Activated naive CD8-positive, alpha-beta T cell treated with anti-CD3 and anti-CD28 coated beads, Interleukin-2, amount 50 U/mL, for 16 hours (primary cell): Measurements from ENCODE around the gene IL1RAPL2.

Source experiments
- DNase-seq: peaks from one replicate; pipeline ENCODE4 v3.0.0-alpha.2; 2020; ENCODE audit warnings: low read depth, low spot score

The IL1RAPL2 gene

GRCh38 chrX:105461016-105461415 lies 895.0 kb downstream of the IL1RAPL2 start:
- DNase-seq, result no peak

DNA sequence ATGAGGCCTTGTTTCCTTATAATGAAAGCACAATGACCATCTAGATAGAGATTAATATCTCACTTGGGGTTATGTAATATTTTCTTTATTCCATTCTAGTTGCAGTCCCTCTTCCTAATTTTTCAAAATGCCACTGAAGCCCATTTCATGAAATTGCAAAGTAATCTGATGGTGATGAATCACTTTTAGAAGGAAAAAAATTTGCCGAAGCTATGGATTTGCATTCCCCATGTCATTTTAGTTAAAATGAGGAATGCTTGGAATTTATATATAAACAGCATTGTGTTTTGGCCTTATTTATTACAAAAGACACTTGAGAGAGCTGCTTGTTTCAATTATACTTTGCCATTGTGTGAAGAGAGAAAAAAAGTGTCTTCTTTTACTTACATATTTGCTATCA lies 896.2 kb downstream of the IL1RAPL2 start:
- DNase-seq, result no peak

- no peak for DNase-seq
These were observed 897.5 kb downstream of the IL1RAPL2 start for GRCh38 chrX:105463473-105463872.

DNA sequence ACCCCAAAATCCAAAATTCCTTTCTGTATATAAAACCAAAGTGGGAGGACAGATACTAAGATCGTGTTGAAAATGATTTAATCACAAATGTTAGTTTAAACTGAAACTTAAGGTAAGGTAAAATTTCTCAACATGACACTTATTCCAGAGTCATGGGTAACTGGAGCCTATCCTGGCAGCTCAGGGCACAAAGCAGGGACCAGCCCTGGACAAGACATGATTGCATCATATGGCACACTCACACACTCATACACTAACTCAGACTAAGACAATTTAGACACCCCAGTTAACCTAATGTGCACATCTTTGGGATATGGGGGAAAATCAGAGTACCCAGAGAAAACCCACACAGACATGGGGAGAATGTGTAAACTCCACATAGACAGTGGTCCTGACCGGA lies 898.6 kb downstream of the IL1RAPL2 start:
- no peak for DNase-seq

DNA sequence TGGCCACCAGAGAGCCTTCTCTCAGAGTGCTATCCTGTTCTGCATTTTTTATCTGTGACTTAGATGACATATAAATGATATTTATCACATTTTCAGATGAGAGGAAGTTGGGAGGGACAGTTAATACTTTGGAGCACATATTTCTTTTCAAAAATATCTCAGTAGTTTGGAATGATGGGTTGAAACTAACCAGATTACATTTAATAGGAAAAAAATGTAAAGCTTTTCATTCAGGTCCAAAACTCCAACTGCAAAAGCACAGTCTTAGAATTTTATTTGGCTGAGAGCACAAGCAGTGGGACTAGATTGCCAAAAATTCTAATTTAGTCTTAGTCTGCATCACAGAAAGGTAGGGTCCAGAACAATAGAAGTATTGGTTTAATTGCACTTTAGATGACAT lies 902.7 kb downstream of the IL1RAPL2 start:
- DNase-seq, result no peak

DNA sequence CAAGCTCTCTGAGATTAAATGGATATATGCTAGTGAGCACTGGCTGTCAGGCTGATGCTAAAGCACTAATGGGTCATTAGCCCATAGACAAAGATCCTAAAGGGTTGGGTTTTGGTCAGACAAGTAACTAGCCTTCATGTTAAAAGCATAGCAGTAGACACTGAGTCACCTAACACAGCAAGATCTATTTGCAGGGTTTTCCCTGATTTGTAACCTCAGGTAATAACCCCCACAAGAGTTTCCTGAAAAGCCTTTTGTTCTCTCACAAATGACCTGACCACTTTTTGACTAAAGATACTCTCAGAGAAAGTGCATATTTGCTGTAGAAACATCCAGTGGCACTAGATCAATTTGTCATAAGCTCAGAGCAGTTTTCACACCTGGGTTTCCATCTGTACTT lies 905.6 kb downstream of the IL1RAPL2 start:
- no peak for DNase-seq

DNA sequence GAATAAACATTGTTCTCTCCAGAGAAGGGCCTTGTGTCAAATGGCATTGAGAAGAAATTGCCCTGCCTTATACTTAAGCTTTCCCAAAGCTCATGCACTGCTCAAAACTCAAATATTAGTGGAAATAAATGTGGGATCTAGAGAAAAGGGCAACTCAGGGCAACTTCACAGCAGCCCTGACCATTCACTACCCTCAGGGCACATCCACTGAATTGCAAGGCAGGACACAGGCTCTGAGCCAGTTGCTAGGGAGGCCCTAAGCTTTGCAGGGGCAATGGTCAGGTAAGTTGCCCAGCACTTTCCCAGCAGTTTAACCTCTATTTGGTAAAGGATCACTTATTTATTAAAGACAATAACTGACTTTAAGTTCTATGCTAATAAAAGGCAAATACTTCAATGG lies 909.8 kb downstream of the IL1RAPL2 start:
- no peak for DNase-seq

- DNase-seq, result no peak
These were observed 911.4 kb downstream of the IL1RAPL2 start for GRCh38 chrX:105477351-105477750.

DNA sequence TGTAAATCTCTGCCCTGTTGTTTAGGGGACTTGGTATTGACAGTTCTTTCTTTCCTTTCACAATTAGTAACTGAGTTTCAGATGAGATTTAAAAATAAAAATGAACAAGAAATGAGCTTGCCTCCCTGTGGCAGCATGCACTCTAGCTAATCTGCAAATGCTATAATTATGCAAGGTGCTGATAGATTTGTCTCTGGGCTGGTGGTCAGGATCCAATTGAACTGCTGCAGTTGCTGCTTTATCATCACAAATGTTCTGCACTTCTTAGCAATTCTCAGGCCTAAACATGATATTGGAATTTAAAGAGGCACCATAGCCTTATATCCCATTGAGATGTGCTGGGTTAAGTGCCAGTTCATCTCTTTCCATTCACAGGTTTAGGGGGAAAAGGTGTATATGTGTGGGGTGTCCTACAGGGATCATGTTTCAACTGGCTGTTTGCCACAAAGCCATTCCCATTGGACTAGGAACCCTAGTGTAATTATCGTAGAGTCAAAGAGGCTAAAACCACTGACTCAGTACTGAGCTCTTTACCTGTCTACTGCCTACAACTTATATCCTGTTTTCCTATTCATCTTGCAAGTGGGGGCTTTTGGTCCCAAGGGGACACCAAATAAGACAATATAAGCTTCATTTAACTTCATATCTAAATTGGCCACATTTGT lies 914.8 kb downstream of the IL1RAPL2 start:
- no peak for DNase-seq

- no peak for DNase-seq
These were observed 917.0 kb downstream of the IL1RAPL2 start for GRCh38 chrX:105483011-105483410.

DNA sequence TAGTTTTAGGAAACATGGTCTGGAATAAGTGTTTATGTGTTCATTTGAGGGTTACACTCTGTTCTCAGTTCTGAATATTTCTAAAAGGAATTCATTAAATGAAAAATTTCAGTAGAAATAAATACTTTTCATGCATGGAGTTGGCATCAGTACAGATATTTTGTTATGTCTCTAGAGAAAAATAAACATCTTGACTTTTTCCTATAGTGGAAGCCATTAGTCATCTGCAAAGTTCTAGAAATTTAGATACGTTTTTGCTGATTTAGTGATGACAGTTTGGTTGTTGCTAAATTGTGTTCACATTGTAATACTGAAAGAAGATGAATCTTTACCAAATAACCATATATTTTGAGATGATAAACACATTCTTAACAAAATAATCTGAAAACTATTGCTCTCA lies 922.7 kb downstream of the IL1RAPL2 start:
- DNase-seq, result no peak

GRCh38 chrX:105495376-105495775 lies 929.4 kb downstream of the IL1RAPL2 start:
- DNase-seq, result no peak

DNA sequence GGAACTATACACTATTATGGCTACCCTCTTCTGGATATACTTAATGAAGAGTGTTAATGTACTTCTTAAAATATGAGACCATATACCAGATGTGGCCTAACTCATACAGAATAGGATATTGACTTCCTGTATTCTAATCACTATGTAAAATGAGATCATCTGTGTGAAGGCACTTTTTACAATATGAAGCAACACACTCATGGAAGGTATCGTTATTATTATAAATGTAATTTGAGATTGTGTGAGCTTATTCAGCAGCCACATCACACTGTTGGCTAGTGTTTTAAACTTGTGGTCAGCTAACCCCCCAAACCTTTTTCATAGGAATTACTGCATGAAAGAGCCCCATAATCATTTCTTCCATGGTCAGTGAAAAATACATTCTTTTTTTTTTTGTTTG lies 936.3 kb downstream of the IL1RAPL2 start:
- no peak for DNase-seq

- DNase-seq, result no peak
These were observed 949.6 kb downstream of the IL1RAPL2 start for GRCh38 chrX:105515561-105515960.

- no peak for DNase-seq
These were observed 960.4 kb downstream of the IL1RAPL2 start for GRCh38 chrX:105526431-105526830.

GRCh38 chrX:105527759-105528158 lies 961.8 kb downstream of the IL1RAPL2 start:
- DNase-seq, result no peak

DNA sequence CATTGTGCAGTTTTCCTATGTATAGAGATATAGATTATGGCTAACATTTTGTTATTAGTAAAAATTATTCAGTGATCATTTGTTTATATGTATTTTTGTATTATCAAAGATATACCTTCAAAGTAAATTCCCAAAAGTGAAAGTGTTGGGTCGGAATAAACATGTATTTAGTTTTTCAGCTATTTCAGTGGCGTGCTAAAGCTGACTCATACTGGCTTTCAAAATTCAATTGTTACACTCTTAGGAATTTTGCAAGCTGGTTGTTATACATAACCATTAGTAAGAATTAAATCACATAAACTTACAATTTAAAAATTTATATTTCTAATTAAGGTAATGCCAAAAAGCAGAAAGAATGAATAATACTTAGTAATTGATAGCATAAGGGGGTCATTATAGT lies 968.0 kb downstream of the IL1RAPL2 start:
- no peak for DNase-seq

- DNase-seq, result no peak
These were observed 977.3 kb downstream of the IL1RAPL2 start for GRCh38 chrX:105543283-105543682.

DNA sequence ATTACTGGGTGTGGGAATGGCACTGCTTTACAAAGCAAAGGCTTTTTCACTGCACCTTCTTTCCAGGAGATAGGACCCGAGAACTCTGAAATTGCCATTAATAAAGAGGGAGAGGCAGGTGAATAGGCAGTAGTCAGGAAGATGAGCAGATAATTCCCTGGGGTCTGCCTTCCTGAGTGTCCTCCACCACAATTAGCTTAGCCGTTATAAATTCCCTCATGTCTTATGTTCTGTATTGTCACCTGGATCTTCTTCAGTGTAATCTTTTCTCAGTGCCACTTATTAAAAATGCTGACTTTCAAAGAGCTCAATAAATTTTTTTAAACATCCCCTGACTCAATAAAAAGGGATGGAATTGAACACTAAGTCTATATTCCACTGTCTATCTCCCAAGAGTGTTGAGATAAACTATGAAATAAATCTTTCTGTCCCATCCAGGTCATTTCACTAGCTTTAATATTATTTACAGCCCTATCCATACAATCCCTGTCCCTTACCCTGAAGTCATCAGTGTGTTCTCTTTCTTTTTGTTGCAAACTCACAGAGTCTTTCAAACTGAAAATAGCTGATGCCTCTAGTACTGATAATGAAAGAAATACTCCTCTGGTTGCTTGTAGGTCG lies 984.2 kb downstream of the IL1RAPL2 start:
- no peak for DNase-seq

DNA sequence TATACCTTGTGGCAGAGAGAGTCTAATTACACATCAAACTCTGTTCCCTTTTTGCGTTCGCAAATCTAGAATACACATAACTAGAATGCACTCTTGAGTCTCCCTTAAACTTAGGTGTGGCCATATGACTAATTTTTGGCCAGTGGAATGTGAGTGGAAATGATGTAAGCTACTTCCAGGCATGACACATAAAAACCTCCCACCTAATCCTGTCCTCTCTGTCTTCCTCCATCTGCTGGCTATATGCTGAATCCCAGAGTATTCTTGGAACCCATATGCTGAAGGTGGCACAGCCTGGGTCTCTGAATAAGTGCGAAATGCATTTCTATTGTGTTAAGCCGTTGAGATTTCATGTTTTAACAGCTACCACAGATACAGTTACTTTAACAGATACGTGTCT lies 986.4 kb downstream of the IL1RAPL2 start:
- DNase-seq, result no peak

DNA sequence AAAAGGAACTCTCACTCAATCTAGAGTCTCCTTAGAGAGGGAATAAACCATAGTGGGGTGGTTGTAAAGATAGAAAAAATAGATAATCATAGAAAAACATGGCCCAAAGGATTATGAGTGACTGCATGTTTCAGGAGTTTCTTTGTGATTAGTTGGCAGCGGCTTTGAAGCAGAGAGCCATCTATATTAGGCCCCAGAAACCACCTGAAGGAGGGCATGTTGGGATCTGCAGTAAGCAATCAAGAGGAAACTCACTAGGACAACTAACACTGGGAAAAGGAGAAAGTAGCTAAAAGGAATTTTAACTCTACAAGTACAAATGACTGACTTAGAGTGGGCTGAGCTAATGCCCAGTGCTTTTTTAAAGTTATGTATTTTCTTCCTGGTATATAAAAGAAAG lies 987.1 kb downstream of the IL1RAPL2 start:
- DNase-seq, result no peak

- DNase-seq, result no peak
These were observed 998.5 kb downstream of the IL1RAPL2 start for GRCh38 chrX:105564501-105564900.

- DNase-seq, result no peak
These were observed 999.9 kb downstream of the IL1RAPL2 start for GRCh38 chrX:105565856-105566255.

GRCh38 chrX:105567082-105567481 lies 1001.1 kb downstream of the IL1RAPL2 start:
- DNase-seq, result no peak
